AG04449 (cell line): ENCODE results near the gene NCAPG.

Experiments
- CTCF ChIA-PET: fragments of 350-600 bp; formaldehyde crosslinking; extraction: SDS; loops from one replicate; lab custom pipeline; 2021; ENCODE audit warnings: antibody characterized with exemption; lab: Yijun Ruan, JAX
- POLR2A ChIA-PET: fragments of 400-600, 350-600 bp; formaldehyde crosslinking; extraction: SDS; loops from one replicate; lab custom pipeline; 2020; ENCODE audit warnings: antibody characterized with exemption, inconsistent platforms; lab: Yijun Ruan, JAX
- DNase-seq: peaks from one replicate; pipeline ENCODE4 v3.0.0-alpha.2; 2010; ENCODE audit warnings: low read depth, low spot score
- H3K4me3 ChIP-seq: 2 replicates; pipeline ENCODE4 v1.5.1; 2011; ENCODE audit warnings: low read depth, mild to moderate bottlenecking, control low read depth, low read length
- TF ChIP-seq, protein P1 (sequence below): IDR thresholded peaks from one replicate; pipeline ENCODE4 v1.5.1; 2011; ENCODE audit warnings: mild to moderate bottlenecking, moderate library complexity, low read length, control low read depth, inconsistent platforms; ENCODE audit not compliant: insufficient read depth; ENCODE audit errors: missing control alignments

The NCAPG gene

DNA sequence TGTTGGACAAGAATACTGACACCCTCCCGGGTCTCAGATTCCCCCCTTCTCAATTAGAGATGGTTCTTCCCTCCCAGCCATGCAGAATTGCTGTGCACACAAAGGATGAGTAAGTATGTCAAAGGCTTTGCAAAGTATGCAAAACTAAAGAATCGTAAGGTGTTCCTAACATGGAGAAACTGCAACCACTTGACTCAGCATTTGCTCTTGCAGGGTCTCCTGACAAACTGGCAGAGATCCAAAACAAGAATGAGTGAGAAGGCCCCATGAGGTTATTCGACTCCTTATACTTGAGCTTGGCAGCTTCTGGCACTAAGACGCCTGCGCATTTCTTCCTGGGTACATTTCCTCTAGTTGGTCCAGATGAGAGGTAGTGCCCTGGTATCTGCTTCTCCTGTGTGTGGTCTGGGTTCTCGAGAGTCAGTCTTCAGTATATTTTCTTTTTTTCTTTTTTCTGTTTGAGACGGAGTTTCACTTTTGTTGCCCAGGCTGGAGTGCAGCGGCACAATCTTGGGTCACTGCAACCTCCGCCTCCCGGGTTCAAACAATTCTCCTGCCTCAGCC lies 37.6 kb upstream of the NCAPG start:
- no peak overlapping the region for H3K4me3 ChIP-seq
- no peak for DNase-seq
- ChIA-PET POLR2A (no interaction called here), CTCF (no interaction called here)
- TF ChIP-seq, protein P1, sequence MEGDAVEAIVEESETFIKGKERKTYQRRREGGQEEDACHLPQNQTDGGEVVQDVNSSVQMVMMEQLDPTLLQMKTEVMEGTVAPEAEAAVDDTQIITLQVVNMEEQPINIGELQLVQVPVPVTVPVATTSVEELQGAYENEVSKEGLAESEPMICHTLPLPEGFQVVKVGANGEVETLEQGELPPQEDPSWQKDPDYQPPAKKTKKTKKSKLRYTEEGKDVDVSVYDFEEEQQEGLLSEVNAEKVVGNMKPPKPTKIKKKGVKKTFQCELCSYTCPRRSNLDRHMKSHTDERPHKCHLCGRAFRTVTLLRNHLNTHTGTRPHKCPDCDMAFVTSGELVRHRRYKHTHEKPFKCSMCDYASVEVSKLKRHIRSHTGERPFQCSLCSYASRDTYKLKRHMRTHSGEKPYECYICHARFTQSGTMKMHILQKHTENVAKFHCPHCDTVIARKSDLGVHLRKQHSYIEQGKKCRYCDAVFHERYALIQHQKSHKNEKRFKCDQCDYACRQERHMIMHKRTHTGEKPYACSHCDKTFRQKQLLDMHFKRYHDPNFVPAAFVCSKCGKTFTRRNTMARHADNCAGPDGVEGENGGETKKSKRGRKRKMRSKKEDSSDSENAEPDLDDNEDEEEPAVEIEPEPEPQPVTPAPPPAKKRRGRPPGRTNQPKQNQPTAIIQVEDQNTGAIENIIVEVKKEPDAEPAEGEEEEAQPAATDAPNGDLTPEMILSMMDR: no peak

DNA sequence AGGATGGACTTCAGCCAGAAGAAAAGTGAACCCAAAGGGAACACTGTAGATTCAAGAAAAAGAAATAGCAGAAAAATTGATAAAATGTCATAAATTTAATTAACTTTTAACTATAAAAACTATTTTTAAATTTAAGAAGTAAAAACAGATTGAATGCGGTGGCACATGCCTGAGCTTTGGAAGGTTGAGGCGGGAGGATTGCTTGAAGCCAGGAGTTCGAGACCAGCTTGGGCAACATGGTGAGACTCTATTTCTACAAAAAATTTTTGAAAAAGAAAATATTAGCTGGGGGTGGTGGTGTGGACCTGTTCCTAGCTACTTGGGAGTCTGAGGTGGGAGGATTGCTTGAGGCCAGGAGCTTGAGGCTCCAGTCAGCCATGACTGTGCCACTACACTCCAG lies 32.3 kb upstream of the NCAPG start:
- CTCF ChIA-PET: no interaction called here
- TF ChIP-seq, protein P1: no peak

DNA sequence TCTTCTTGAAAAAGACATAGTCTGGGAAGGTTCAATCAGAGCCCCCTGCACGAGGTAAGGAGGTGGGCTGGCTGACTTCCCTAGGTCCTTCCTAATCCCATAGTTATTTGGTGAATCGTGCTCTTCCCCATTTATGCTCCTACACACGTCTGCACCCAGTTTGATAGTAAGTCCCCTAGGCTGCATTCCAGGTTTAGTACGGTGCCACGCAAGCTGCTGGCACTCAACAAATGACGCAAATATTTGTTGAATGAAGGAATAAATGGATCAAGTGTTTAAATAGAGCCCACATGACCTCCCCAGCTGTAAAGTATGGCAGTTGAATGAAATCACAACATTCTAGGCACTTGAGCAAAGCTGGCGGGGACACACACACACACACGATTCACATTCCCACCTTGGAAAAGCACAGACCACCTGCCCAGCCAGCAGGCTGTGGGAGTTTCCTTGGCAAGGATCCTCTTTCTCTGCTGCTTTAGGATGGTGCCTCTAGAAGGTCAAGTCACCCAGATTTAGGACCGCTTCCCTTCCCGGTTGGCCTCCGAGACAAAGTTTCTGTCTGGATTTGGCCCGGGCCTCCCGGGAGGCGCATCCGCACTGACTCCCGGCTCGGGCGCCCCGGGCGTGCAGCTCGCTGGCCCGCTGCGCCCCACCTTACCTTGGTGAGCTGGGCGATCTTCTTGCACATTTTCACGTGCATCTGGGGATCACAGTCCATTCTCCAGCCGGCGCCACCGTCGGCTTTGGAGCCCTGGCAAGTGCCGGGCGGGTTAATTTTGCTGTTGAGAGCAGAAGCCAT lies 30.1 kb upstream of the NCAPG start:
- peak overlapping the region; percentile 57 for H3K4me3 ChIP-seq
- DNase-seq: peak; percentile 47
- ChIA-PET POLR2A (no interaction called here), CTCF (no interaction called here)
- TF ChIP-seq, protein P1: no peak

More for the DNA sequence above, 32.3 kb upstream of the NCAPG start:
- no peak for DNase-seq
- POLR2A ChIA-PET: no interaction called here
- H3K4me3 ChIP-seq: no peak overlapping the region

DNA sequence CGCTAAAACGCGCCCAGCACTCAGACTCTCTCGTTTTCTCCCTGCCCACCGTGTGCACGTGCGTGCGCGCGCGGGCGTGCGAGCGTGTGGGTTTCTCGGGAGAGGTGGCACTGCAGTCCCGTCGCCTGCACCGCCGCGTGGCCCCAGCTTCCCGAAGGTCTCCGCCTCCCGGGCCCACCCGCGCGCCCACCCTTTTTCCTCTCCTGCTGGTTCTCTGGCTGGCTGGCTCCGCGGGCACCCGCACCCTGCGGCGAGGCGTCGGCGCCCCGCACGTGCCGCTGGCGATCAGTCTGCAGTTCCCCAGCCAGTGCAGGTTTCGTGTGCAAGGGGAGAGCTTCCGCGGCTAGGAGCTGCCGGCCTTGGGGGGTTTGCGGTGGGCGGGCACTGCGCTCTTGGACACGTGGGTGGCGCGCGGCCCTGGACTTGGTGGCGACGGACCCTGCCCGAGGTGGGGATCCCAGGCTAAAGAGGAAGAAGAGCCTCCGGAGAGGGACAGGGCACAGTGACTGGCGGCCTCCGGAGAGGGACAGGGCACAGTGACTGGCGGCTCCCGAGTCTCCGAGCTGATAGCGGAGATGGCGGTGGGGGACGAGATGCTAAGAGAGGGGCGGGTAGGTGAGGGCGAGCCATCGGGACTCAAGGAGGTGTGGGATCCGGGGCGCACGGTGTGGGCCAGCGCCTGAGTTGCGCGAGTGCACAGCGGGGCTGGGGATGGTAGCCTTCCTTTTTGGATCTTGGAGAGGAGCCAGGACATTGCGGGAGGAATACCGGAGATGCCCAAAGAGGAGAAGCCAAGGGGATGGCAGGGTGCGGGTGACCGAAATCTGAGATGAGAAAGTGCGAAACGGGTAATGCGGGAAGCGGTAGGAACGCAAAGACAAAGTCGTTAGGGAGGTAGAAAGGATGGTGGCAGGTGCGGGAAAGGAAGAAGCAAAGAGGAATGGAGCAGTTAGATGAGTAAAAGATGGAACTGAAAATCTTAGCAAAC lies 29.2 kb upstream of the NCAPG start, which contains the start of gene FAM184B:
TSS of gene FAM184B (minus strand) at position 322 of the 988 bp plus-strand sequence. CDS start 322 bp downstream, outside the sequence.
- CTCF ChIA-PET: interaction anchor here (1.6 kb wide), 1 partner anchor 27 kb away, joined by 8 read pairs; no protein-coding TSS in a partner anchor
- POLR2A ChIA-PET: no interaction called here
- DNase-seq: no peak
- H3K4me3 ChIP-seq: peak within 1 kb of the TSS; percentile 57
- TF ChIP-seq, protein P1: no peak

DNA sequence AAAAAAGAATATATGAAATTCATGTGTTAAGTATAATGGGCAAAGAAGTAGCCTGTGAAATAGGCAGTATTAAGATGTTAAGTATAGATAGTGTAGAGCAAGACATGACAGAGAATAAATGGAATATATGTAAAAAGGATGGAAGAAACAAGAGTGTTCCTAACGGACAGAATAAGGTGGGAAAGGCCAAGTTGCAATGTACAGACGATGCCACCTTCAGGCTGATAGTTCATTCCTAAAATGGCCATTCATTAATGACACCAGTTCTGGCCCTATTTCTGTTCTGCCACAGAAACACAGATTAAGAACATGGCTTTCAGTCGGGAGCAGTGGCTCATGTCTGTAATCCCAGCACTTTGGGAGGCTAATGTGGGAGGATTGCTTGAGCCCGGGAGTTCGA lies 24.9 kb upstream of the NCAPG start:
- ChIA-PET CTCF (no interaction called here), POLR2A (no interaction called here)
- TF ChIP-seq, protein P1: no peak
- no peak for DNase-seq
- H3K4me3 ChIP-seq: no peak overlapping the region
